HEK293T (cell line): ENCODE measurements around the gene SMAP1.

Source experiments
- FOXM1 ChIP-seq: fragments of 450-650 bp; IDR thresholded peaks from 2 replicates; pipeline ENCODE4 v1.6.1; 2017; ENCODE audit warnings: mild to moderate bottlenecking, borderline replicate concordance
- HDGF ChIP-seq: fragments of 450-650 bp; IDR thresholded peaks from 2 replicates; pipeline ENCODE4 v1.6.1; 2017; ENCODE audit warnings: antibody characterized with exemption, borderline replicate concordance
- NFRKB ChIP-seq: fragments of 450-650 bp; IDR thresholded peaks from 2 replicates; pipeline ENCODE4 v1.6.1; 2016; ENCODE audit warnings: mild to moderate bottlenecking, moderate library complexity
- SP1 ChIP-seq: fragments of 450-650 bp; IDR thresholded peaks from 2 replicates; pipeline ENCODE4 v1.6.1; 2017

DNA sequence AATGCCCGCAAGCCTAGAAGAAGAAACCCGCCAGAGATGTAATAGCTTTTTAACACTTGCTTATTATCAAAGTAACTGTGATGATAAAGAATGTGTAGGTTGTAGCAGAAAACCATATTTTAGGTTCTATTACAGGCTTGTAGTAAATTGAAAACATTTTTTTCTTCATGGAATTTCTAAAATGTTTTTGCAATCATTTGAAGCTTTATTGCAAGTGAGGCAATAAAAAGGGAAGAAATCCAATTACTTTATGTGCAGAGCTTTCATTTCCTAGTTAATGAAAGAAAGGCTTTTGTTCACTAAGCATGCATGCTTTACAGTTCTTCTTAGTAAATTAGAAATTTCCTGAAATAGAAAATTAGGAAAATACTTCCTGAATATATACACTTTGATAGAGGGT is 154.1 kb downstream of the SMAP1 start:
- TF ChIP-seq SP1 (no peak), NFRKB (no peak), FOXM1 (no peak), HDGF (no peak)
